Glomerular endothelial cell (primary cell): ENCODE data around the gene KCNK18. TPM values are rescaled to one million over a fixed set of nuclear protein-coding genes. Genes with fewer than 3 reads are reported as not detected.
"Not testable (repeated sequence)": the region's sequence is repeated elsewhere in the genome, so short reads cannot be mapped to it uniquely, and the experiment has no call there.

ENCODE experiments used
- DNase-seq: peaks from one replicate; pipeline ENCODE4 v3.0.0-alpha.2; 2011; ENCODE audit warnings: low read depth, low spot score; ENCODE audit errors: extremely low read depth
- total RNA-seq: library from RNA; depleted of rRNA; stranded (reverse); fragments of >200 nt; gene quantifications from 2 replicates; pipeline ENCODE4 v1.2.3, GENCODE V29; 2015

KCNK18 gene
- total RNA-seq, 1 donor from 2014 or later: not detected

- DNase-seq: no peak
Measured at GRCh38 chr10:117217196-117217761, 20.0 kb downstream of the KCNK18 start.

GRCh38 chr10:117218654-117219053, 21.4 kb downstream of the KCNK18 start:
- no peak for DNase-seq

GRCh38 chr10:117221156-117221711, 23.9 kb downstream of the KCNK18 start:
- DNase-seq: no peak

GRCh38 chr10:117222552-117222951, 25.3 kb downstream of the KCNK18 start:
- no peak for DNase-seq

GRCh38 chr10:117222976-117223692, 25.8 kb downstream of the KCNK18 start:
- no peak for DNase-seq

GRCh38 chr10:117223693-117224430, 26.6 kb downstream of the KCNK18 start:
- no peak for DNase-seq

- no peak for DNase-seq
Measured at GRCh38 chr10:117224881-117225280, 27.6 kb downstream of the KCNK18 start.

- no peak for DNase-seq
Measured at GRCh38 chr10:117226813-117227451, 29.6 kb downstream of the KCNK18 start.

- DNase-seq: no peak
Measured at GRCh38 chr10:117228210-117228609, 30.9 kb downstream of the KCNK18 start.

- DNase-seq: not testable (repeated sequence)
Measured at GRCh38 chr10:117230107-117230506, 32.8 kb downstream of the KCNK18 start.

GRCh38 chr10:117237401-117237991, 40.2 kb downstream of the KCNK18 start:
- DNase-seq: no peak

GRCh38 chr10:117239051-117239450, 41.8 kb downstream of the KCNK18 start:
- no peak for DNase-seq

- no peak for DNase-seq
Measured at GRCh38 chr10:117239721-117240620, 42.7 kb downstream of the KCNK18 start.

GRCh38 chr10:117240621-117241529, 43.6 kb downstream of the KCNK18 start, which contains the start of gene SLC18A2:
TSS of gene SLC18A2 (plus strand) at chr10:117241114. CDS start at chr10:117241694, 580 bp downstream.
- DNase-seq: no peak

- DNase-seq: no peak
Measured at GRCh38 chr10:117241541-117242462, 44.5 kb downstream of the KCNK18 start.

- DNase-seq: no peak
Measured at GRCh38 chr10:117242463-117242832, 45.2 kb downstream of the KCNK18 start.

- DNase-seq: no peak
Measured at GRCh38 chr10:117246997-117247671, 49.8 kb downstream of the KCNK18 start.
